22Rv1 (cell line): ENCODE data around the gene TSPYL1.
A peak's percentile ranks its signal among the peaks of the same experiment; 100 is the strongest.

Experiments used
- H3K27ac ChIP-seq: fragments of 450-650 bp; 2 replicates; pipeline ENCODE4 v1.5.1; 2017
- ZFX ChIP-seq: fragments of 450-650 bp; IDR thresholded peaks from 2 replicates; pipeline ENCODE4 v1.6.1; 2017; ENCODE audit warnings: antibody characterized with exemption, borderline replicate concordance
- TF ChIP-seq, protein P1 (sequence below): fragments of 450-650 bp; IDR thresholded peaks from 2 replicates; pipeline ENCODE4 v1.5.1; 2017; ENCODE audit warnings: mild to moderate bottlenecking

The TSPYL1 gene

GRCh38 chr6:116251568-116252384, 28.0 kb downstream of the TSPYL1 start:
- no peak overlapping the region for H3K27ac ChIP-seq
- no peak for TF ChIP-seq ZFX
- TF ChIP-seq, protein P1, sequence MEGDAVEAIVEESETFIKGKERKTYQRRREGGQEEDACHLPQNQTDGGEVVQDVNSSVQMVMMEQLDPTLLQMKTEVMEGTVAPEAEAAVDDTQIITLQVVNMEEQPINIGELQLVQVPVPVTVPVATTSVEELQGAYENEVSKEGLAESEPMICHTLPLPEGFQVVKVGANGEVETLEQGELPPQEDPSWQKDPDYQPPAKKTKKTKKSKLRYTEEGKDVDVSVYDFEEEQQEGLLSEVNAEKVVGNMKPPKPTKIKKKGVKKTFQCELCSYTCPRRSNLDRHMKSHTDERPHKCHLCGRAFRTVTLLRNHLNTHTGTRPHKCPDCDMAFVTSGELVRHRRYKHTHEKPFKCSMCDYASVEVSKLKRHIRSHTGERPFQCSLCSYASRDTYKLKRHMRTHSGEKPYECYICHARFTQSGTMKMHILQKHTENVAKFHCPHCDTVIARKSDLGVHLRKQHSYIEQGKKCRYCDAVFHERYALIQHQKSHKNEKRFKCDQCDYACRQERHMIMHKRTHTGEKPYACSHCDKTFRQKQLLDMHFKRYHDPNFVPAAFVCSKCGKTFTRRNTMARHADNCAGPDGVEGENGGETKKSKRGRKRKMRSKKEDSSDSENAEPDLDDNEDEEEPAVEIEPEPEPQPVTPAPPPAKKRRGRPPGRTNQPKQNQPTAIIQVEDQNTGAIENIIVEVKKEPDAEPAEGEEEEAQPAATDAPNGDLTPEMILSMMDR = no peak

DNA sequence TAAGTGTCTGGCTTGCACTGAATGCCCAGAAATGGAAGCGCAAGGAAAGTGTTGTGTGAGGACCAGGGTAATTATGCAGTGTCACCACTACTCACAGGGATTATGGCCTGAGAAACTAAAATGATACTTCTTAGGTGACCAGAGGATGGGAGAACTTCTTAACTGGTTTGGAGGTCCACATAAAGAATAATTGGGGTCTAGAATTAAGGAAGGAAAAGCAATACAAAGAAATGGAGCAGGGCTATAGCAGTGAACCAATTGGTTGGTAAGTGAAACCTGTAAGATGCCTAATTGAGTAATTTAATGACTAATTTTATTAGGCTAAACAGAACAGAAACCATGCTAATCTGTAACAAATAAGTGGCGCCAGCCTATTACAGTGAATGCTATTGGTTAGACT, 31.2 kb downstream of the TSPYL1 start:
- H3K27ac ChIP-seq = no peak overlapping the region
- TF ChIP-seq, protein P1 = no peak
- no peak for TF ChIP-seq ZFX

DNA sequence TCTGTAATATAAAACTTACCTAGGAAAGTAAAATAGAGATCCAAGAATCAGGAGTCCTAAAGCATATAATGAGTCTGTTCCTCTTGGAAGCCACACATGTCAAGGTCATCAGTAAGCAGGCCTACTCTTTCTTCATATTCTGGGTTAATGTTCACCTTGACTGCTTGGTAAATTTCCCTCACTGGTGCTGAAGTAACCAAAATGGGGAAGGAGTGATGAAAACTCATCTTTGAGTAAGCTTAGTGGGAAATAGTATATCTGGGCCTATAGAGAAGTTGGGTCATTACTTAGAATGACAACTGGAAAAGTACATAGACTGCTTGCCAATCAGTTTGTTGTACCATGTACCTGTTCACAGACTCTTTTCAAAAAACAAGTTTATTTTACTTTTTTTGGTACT, 32.4 kb downstream of the TSPYL1 start:
- H3K27ac ChIP-seq = no peak overlapping the region
- no peak for TF ChIP-seq ZFX
- TF ChIP-seq, protein P1 = no peak

- H3K27ac ChIP-seq = no peak overlapping the region
- TF ChIP-seq, protein P1 = no peak
- no peak for TF ChIP-seq ZFX
These were observed 33.6 kb downstream of the TSPYL1 start for GRCh38 chr6:116246089-116246488.

GRCh38 chr6:116244284-116244683, 35.4 kb downstream of the TSPYL1 start:
- TF ChIP-seq, protein P1 = no peak
- peak overlapping the region; percentile 50 for H3K27ac ChIP-seq

GRCh38 chr6:116239856-116240255, 39.9 kb downstream of the TSPYL1 start:
- TF ChIP-seq, protein P1 = no peak
- no peak for TF ChIP-seq ZFX
- H3K27ac ChIP-seq = no peak overlapping the region

GRCh38 chr6:116239256-116239655, 40.5 kb downstream of the TSPYL1 start:
- no peak overlapping the region for H3K27ac ChIP-seq

More at GRCh38 chr6:116239256-116239655, 40.5 kb downstream of the TSPYL1 start:
- TF ChIP-seq ZFX = no peak
- TF ChIP-seq, protein P1 = no peak
